DMS79 treated with DMSO at 0.1 percent for 48 hours (cell line): ENCODE results near the gene KNDC1.

Experiments
- DNase-seq: peaks from one replicate; lab custom pipeline; 2025; lab: John Stamatoyannopoulos, UW

The KNDC1 gene

DNA sequence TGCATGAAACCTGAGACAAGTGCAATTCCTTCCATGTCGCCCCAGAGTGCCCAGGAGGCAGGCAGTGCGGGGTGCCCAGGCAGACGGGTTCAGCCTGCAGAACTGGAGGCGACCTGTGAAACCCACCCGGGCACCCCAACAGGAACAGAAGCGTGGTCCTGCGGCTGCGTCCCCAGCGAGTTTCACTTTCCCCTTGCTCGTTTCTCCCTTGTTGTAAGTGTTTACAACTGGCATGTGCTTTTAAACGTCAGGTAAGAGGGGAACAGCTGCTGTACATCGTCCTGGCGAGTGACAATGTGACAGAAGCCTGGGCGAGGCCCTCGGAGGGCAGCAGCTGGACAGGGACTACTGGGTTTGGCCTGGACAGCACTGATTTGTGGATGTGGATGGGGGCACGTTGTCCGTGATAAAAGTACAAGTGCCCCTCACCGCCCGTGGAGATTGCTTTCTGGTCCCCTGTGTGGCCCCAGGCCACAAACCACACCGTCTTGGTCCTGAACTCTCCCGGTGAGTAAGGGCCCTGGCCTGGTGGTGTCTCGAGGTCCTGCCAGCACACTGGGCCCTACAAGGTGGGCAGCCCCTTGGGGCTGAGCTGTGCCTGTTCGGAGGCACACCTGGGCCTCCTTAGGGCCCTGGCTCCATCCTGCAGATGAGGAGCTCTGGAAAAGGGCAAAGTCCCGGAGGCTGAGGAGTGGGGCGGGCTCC, 81.6 kb downstream of the KNDC1 start:
- DNase-seq = peak; percentile 2

DNA sequence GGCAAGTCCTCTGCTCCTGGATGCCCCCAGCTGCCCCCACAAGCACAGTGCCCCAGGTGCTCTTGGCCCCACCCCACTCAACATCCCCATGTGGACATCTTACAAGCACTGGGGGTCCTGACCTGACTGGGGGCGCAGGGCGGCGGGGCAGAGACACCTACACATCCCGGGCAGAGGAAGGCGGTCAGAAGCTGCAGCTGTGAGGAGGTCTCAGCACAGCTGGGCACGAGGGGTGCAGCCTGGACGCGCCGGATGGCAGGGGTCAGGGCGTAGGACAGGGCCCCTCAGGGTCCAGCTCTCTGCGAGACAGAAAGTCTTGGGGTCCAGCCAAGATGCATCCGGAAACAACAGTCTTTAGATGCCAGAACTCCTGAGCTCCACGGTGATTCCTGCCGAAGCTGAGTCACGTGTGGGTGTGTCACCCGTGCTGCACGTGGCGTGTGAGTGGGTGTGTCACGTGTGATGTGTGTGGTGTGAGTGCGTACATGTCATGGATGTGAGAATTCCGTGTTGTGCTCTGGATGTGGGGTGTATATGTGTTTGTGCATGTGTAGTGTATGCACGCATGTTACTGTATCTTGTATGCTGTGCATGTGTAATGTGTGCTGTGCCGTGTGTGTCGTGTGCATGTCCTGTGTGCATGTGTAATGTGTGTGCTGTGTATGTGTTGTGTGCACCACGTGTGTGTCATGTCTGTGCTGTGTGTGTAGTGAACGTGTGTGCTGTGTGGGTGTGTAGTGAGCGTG, 82.8 kb downstream of the KNDC1 start:
- DNase-seq = no peak

DNA sequence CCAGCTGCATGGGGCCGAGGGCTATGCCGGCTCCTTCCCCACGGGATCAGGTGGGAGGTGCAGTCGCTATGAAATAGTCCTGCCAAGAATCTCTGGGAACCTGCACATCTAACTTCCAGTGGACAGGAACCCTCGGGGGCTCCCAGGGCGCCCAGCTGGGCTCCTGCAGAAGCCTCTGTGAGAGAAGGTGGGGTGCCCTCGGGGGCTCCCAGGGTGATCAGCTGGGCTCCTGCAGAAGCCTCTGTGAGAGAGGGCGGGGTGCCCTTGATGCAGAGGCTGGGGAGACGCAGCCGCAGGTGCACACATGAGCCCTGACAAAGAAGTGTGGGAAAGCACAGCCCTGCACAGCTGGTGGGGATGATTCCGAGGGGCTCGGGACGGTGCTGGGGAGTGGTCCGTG, 83.6 kb downstream of the KNDC1 start:
- no peak for DNase-seq

- DNase-seq = no peak
These were observed 85.6 kb downstream of the KNDC1 start for GRCh38 chr10:133245439-133246235.

DNA sequence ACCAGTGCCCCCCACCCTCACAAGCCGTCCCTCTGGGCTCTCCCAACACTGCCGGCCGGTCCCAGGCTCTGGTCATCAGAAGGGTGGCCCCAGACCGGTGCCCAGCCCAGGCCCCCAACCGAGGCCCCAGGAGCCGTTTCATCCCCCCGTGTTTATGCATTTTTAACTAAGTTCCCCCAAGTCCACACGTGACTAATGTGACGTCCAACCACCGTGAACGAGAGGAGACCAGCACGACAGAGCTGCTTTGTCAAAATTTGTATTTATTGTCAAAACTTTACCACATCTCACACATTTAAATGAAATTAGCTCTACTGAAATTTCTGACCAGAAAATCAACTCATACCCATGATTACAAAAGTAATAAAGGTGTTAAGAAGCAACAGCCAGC, 86.2 kb downstream of the KNDC1 start:
- no peak for DNase-seq

DNA sequence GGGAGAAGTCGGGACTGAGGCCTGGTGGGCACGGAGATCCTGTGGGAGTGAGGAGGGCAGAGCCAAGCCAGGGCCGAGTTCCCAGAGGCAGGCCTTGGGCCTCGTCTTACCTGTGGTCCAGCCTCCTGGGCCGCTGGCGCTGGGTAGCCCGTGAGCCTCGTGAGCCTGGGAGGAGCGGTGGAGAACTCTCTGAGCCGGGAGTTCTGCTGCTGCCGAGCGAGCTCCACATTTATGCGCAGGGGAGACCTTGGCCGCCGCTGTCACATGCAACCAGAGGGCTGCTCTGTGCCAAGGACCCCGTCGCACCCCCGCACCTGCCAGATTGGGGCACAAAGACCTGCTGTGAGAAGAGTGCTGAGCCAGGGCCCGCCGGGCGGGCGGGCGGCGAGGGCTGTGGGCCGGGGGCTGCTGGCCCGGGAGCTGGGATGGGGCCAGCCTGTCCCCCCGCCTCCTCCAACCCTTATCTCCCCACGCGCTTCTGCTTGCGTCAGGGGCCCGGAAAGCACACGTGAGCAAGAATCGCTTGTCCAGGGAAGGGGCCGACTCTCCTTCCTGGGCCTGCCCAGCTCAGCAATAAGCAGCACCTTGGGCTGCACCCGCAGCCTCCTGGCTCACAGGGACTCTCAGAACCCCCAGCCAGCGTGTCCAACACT, 87.8 kb downstream of the KNDC1 start:
- no peak for DNase-seq

GRCh38 chr10:133248334-133248715, 88.3 kb downstream of the KNDC1 start:
- DNase-seq = no peak

DNA sequence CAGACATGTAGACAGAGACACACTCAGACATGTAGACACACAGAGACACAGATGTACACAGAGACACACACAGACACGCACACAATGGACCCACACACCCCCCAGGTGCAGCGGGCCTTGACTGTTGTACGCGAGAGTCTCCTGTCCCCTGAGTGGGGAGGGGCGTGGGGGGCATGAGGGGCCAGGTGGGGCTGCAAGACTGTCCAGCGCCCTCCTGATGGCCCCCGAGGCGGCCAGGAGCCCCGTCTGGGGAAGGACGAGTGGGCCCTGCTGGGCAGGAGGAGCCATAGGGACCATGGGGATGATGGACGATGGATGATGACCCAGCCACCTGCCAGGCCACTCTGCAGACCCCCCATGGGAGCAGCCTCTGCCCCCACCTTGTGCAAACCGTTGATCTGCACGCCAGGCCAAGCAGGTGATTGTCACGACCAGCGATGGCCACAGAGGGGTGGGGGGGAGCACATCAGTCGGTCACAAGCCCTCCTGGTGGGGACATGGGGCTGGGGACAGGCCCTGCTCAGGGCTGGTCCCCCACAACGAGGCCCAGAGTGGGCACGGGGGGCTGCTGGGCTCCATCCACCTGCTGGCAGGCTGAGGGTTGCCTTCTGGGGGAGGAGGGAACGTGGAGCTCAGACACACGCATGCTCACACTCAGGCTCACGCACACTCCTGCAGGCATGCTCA, 89.2 kb downstream of the KNDC1 start:
- DNase-seq = no peak

DNA sequence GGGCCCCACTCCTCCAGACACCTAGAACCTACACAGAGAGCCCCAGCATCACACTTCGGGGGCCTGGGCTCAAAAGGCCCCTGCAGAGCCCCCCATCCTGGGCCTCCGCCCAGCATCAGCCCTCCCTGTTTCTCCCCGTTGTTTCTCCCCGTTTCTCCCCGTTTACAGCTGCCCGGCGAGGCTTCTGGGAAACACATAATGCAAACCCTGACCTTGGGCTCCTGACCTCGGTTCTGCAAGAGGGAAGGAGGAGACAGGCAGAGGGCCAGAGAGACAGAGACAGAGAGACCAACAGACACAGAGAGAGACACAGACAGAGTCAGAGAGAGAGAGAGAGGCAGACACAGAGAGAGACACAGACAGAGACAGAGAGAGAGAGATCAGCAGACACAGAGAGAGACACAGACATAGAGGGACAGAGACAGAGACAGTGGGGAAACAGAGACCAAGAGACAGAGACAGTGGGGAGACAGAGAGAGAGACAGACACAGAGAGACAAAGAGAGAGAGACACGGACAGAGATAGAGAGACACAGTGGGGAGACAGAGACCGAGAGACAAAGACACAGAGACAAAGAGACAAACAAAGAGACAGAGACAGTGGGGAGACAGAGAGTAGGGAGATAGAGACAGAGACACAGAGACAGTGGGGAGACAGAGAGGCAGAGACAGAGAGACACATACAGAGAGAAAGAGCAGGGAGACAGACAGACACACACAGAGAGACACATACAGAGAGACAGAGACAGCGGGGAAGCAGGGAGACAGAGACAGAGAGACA, 90.1 kb downstream of the KNDC1 start:
- DNase-seq = no peak

DNA sequence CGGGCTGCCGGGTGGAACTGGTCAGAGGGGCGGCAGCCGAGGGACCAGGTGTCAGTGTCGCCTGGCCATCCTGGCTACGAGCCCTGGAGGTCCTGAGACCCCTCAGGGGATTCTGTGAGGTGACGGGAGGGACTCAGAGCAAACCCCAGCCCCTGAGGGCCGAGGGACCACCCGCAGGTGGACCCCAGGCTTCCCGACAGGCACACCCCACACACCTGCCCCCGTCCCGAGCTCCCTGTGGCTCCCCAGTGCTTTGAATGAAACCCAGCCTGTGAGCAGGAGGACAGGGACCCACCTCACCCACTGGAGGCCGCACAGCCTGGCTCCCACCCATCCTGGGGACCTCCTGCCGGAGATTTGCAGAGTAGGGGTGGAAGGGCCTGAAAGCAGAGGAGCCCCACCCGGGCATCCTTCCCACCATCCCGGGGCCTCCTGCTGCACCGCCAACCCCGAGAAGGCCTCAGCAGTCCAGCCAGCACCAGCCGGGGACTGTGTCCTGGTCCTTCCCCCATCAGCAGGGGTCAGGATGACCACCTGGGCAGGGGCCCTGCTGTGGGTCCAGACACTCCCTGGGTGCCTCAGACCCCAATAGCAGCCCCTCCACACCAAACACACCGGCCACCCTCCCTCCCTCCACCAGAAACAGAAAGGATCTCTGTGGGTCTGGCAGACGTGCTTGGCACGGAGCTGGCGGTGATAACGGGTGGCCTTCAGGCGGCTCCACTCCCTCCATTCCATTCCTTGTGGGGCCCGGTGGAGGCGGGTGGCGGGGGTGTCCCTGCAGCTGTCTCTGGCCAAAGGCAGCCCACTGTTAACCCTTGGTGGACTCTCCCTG, 91.6 kb downstream of the KNDC1 start:
- DNase-seq = no peak

GRCh38 chr10:133252223-133252552, 92.2 kb downstream of the KNDC1 start:
- no peak for DNase-seq

DNA sequence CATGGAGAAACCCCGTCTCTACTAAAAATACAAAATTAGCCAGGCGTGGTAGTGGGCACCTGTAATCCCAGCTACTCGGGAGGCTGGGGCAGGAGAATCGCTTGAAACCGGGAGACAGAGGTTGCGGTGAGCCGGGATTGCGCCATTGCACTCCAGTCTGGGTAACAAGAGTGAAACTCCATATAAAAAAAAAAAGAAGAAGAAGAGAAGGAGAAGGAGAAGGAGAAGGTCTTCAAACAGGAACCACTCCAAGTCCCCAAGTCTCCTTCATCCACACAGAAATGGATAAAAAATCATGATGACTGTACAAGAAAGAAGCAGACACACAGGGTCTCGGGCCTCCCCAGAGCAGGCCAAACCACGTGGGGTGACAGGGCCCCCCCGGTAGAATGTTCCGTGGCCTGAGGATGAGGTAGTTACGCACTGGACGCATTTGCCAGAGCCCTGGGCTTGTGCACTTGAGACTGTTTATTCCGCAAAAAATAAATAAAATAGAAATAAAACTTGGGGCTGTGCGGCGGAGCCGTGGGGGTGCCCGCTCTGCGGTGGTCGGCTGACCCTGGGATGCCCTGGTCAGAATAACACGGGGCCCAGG, 93.4 kb downstream of the KNDC1 start:
- no peak for DNase-seq

- no peak for DNase-seq
These were observed 94.6 kb downstream of the KNDC1 start for GRCh38 chr10:133254421-133255120.

GRCh38 chr10:133255323-133255722, 95.3 kb downstream of the KNDC1 start:
- DNase-seq = no peak

GRCh38 chr10:133257489-133258065, 97.6 kb downstream of the KNDC1 start:
- no peak for DNase-seq

DNA sequence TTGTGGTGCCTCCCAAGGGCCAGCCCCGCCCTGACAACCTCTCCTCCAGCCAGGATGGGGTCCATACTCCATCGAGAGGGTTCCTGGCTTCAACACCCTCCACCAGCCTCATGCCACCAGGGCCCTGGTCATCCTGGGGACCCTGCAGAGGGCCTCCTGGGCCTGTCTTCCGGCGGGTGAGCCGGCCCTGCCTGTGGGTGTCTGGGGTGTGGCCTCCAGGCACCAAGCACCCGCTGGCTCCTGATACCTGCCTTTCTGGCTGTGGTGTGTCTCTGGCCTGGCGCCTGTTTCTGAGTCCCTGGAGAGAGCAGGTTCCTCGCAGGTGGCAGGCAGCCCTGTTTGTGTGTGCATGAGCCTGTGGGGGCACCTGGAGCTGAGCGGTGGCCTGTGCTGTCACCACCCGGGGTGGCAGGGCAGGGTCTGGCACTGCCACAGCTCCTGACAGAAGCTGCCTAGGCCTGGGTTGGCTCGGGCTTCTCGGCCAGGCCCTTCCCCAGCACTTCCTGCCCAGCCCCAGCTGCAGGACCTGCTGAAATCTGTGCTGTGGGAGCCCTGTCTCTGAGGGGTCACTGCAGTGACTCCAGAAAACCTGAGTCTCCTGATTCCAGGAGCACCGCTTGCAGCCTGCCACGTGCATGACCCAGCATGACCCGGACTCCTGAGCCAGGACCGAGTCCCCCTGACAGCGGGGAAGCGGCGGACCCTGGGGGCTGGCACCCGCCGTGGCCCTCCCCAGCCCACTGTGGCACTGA, 98.2 kb downstream of the KNDC1 start:
- DNase-seq = no peak

GRCh38 chr10:133258818-133259601, 99.0 kb downstream of the KNDC1 start:
- DNase-seq = no peak
